Hepatocyte (in vitro differentiated cells): ENCODE data around the gene HS1BP3.

Experiments used
- CTCF ChIP-seq: fragments of 200-600 bp; sonication (generic); IDR thresholded peaks from 2 replicates; pipeline ENCODE4 v1.5.1; 2016; ENCODE audit warnings: antibody characterized with exemption, mild to moderate bottlenecking; ENCODE audit not compliant: poor library complexity
- EZH2 ChIP-seq: fragments of 200-600 bp; sonication (generic); IDR thresholded peaks from 2 replicates; pipeline ENCODE4 v1.6.1; 2016; ENCODE audit warnings: antibody characterized with exemption, mild to moderate bottlenecking, borderline replicate concordance
- EZH2phosphoT487 ChIP-seq: fragments of 200-600 bp; sonication (generic); IDR thresholded peaks from one replicate; pipeline ENCODE4 v1.6.1; 2018; ENCODE audit warnings: antibody characterized with exemption, mild to moderate bottlenecking, low read depth, moderate library complexity; ENCODE audit not compliant: unreplicated experiment, severe bottlenecking

DNA sequence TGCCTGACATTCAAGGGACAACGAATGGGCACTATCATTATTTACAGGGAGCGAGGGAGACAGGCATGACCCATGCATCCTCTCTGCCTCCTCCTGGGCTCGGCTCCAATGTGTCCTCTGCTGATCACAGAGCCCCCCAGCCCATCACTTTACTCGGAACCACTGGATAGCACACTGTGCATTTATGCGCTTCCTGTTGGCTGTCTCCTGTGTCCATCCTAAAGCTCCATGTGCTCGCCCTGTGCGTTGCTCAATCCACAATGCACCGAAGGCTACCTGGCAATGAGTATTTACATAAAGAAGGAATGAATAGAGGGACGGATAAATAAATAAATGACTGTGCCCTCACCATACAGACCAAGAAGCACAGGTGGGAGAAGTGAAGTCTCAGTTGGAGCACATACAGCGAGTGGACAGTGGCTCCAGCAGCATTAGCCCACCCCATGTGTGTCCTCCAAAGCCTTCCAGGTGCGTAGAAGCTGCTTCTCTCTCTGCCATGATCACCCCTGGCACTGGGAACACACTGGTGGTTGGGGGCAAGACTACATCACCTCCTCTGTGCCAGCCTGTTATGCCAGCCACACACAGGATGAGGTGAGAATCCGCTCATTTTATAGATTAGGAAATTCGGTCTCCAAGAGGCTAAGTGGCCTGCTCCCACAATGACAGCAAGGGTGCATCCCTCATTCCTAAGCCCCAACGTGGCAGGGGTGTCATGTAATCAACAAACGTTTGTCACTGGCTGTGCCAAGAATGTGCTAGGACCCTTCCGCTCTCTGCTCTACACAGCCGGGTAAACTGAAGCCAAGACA is 13.7 kb upstream of the HS1BP3 start:
- TF ChIP-seq CTCF = no peak
- TF ChIP-seq EZH2 = no peak
- no peak for TF ChIP-seq EZH2phosphoT487
